GM21360 (cell line): ENCODE measurements around the gene XPO5.
A peak's percentile ranks its signal among the peaks of the same experiment; 100 is the strongest.
"Not testable (repeated sequence)": the region's sequence is repeated elsewhere in the genome, so short reads cannot be mapped to it uniquely, and the experiment has no call there.

ENCODE experiments used
- ATAC-seq: cut with Tn5 transposase; IDR thresholded peaks from one replicate; pipeline ENCODE4 v1.9.1; 2021; ENCODE audit warnings: mild to moderate bottlenecking, moderate library complexity; ENCODE audit not compliant: unreplicated experiment

Gene XPO5

GRCh38 chr6:43499028-43499815 is 76.6 kb downstream of the XPO5 start:
- ATAC-seq, result no peak

- not testable (repeated sequence) for ATAC-seq
Measured at GRCh38 chr6:43498291-43498690, 77.5 kb downstream of the XPO5 start.

- ATAC-seq, result no peak
Measured at GRCh38 chr6:43497689-43498088, 78.1 kb downstream of the XPO5 start.

- ATAC-seq, result no peak
Measured at GRCh38 chr6:43497129-43497396, 78.8 kb downstream of the XPO5 start.

GRCh38 chr6:43496370-43497128 is 79.3 kb downstream of the XPO5 start:
- no peak for ATAC-seq

- ATAC-seq, result no peak
Measured at GRCh38 chr6:43495409-43495941, 80.4 kb downstream of the XPO5 start.

- ATAC-seq, result no peak
Measured at GRCh38 chr6:43494766-43495165, 81.1 kb downstream of the XPO5 start.

GRCh38 chr6:43494321-43494720 is 81.5 kb downstream of the XPO5 start:
- no peak for ATAC-seq

- no peak for ATAC-seq
Measured at GRCh38 chr6:43493833-43494232, 82.0 kb downstream of the XPO5 start.

- no peak for ATAC-seq
Measured at GRCh38 chr6:43493230-43493629, 82.6 kb downstream of the XPO5 start.

GRCh38 chr6:43492673-43493072 is 83.2 kb downstream of the XPO5 start:
- ATAC-seq, result no peak

- ATAC-seq, result no peak
Measured at GRCh38 chr6:43491750-43492661, 83.8 kb downstream of the XPO5 start.

- ATAC-seq, result no peak
Measured at GRCh38 chr6:43490523-43490939, 85.3 kb downstream of the XPO5 start.

GRCh38 chr6:43489277-43490072 is 86.4 kb downstream of the XPO5 start:
- no peak for ATAC-seq

- no peak for ATAC-seq
Measured at GRCh38 chr6:43488667-43489276, 87.1 kb downstream of the XPO5 start.

- no peak for ATAC-seq
Measured at GRCh38 chr6:43481591-43482236, 94.1 kb downstream of the XPO5 start.

- ATAC-seq, result no peak
Measured at GRCh38 chr6:43481075-43481474, 94.8 kb downstream of the XPO5 start.

GRCh38 chr6:43478008-43478372 is 97.8 kb downstream of the XPO5 start:
- ATAC-seq, result no peak

- ATAC-seq, result peak; percentile 90
Measured at GRCh38 chr6:43477235-43478007, 98.4 kb downstream of the XPO5 start, which contains the start of gene TJAP1. TSS of gene TJAP1 (plus strand) at chr6:43477570. CDS start at chr6:43499002, 21,432 bp downstream.
